Esophagus muscularis mucosa (tissue), 4 donors: ENCODE measurements around the gene MYO10. TPM values are rescaled to one million over a fixed set of nuclear protein-coding genes. Genes with fewer than 3 reads are reported as not detected.

Source experiments
- DNase-seq: peaks from one replicate; pipeline ENCODE4 v3.0.0-alpha.2; 2017; ENCODE audit errors: extremely low spot score
- H3K27ac ChIP-seq, 4 donors: fragments of 200-600 bp; sonication (generic); replicated peaks in 1 of 4; 1 replicate in 3 of 4; 2 replicates in 1 of 4; pipeline ENCODE4 v1.5.1; 2016 to 2019; ENCODE audit warnings: mild to moderate bottlenecking in 1 of 4
- H3K27me3 ChIP-seq, 4 donors: fragments of 200-600 bp; sonication (generic); one replicate each; pipeline versions ENCODE4 v1.5.1 to v1.6.0; 2016 to 2019
- H3K36me3 ChIP-seq, 4 donors: fragments of 200-600 bp; sonication (generic); one replicate each; pipeline ENCODE4 v1.5.1; 2016 to 2019
- H3K4me1 ChIP-seq, 4 donors: fragments of 200-600 bp; sonication (generic); one replicate each; pipeline ENCODE4 v1.5.1; 2016 to 2019
- H3K4me3 ChIP-seq, 4 donors: fragments of 200-600 bp; sonication (generic); 1 replicate in 2 of 4; 2 replicates in 2 of 4; pipeline ENCODE4 v1.5.1; 2016 to 2019; ENCODE audit warnings: mild to moderate bottlenecking in 4 of 4, moderate library complexity in 1 of 4
- H3K9me3 ChIP-seq, 4 donors: fragments of 200-600 bp; sonication (generic); 1 replicate in 3 of 4; 2 replicates in 1 of 4; pipeline ENCODE4 v1.5.1; 2016 to 2019
- EP300 ChIP-seq: sonication (generic); formaldehyde crosslinking; IDR thresholded peaks from one replicate; pipeline ENCODE4 v1.6.1; 2017; ENCODE audit warnings: antibody characterized with exemption
- POLR2A ChIP-seq: fragments of 450-650 bp; IDR thresholded peaks from one replicate; pipeline ENCODE4 v1.6.1; 2017; ENCODE audit warnings: antibody characterized with exemption, moderate library complexity, mild to moderate bottlenecking, low read depth
- POLR2AphosphoS5 ChIP-seq, 2 donors: sonication (generic); formaldehyde crosslinking; IDR thresholded peaks; one replicate each; pipeline ENCODE4 v1.6.1; 2017; ENCODE audit warnings: antibody characterized with exemption in 2 of 2
- WGBS: methylation state at CpG from one replicate; pipeline ENCODE4 v1.1.5; 2018; 5-methylcytosine and 5-hydroxymethylcytosine counted together
- intact Hi-C: fragments of 100-400 bp; cut with DNase I; formaldehyde crosslinking; loops from one replicate; pipeline ENCODE4 v1.15.1; 2023
- total RNA-seq, 4 donors: library from RNA; depleted of rRNA; stranded (reverse); fragments of >200 nt; gene quantifications; one replicate each; pipeline versions ENCODE4 v1.1.0 to v1.2.1, GENCODE V29; 2016
- TF ChIP-seq, protein P1 (sequence below), 3 experiments: fragments of 200-600 bp in 2 of 3; fragments of 450-650 bp in 1 of 3; sonication (generic) in 2 of 3; IDR thresholded peaks; one replicate each; pipeline ENCODE4 v1.5.1; 2017 to 2019; ENCODE audit warnings: antibody characterized with exemption in 3 of 3, mild to moderate bottlenecking in 2 of 3, moderate library complexity in 1 of 3

Gene MYO10
- total RNA-seq, 4 donors from 2014 or later = 7.1 to 9.3 (median 7.8) TPM

DNA sequence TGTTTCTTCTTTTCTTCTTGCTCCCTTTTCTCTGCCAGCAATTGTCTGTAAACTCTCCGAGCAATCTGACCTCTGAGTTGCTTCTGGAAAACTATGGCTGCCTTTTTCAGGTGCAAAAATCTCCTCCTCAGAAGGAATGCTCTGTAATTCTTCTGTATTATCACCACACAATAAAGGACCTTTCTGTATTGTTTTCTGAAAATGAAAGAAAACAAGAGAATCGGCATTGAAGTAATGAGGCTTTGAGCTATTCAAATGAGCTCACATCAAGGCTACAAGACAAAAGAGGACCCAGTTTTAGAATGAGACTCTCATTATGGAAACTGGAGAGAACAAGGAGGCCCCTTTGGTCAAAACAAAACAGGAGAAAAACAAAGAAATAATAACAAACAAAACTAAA, 233.1 kb downstream of the MYO10 start:
- 69% methylated on average over 2 of the region's 2 CpGs for WGBS
- no peak overlapping the region for H3K27ac ChIP-seq
- H3K27me3 ChIP-seq = no peaks in the 10 kb centered on the region
- TF ChIP-seq POLR2AphosphoS5 (IDR thresholded peaks at IDR 0.05) (no peak), POLR2A (no peak), EP300 (no peak)
- TF ChIP-seq, protein P1, sequence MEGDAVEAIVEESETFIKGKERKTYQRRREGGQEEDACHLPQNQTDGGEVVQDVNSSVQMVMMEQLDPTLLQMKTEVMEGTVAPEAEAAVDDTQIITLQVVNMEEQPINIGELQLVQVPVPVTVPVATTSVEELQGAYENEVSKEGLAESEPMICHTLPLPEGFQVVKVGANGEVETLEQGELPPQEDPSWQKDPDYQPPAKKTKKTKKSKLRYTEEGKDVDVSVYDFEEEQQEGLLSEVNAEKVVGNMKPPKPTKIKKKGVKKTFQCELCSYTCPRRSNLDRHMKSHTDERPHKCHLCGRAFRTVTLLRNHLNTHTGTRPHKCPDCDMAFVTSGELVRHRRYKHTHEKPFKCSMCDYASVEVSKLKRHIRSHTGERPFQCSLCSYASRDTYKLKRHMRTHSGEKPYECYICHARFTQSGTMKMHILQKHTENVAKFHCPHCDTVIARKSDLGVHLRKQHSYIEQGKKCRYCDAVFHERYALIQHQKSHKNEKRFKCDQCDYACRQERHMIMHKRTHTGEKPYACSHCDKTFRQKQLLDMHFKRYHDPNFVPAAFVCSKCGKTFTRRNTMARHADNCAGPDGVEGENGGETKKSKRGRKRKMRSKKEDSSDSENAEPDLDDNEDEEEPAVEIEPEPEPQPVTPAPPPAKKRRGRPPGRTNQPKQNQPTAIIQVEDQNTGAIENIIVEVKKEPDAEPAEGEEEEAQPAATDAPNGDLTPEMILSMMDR (IDR thresholded peaks at IDR 0.05) = no peak
- intact Hi-C loops = no loop called here
- peaks cover 0 to 17% (median 5%) of the 10 kb centered on the region in 4 donors for H3K36me3 ChIP-seq
- DNase-seq = no peak
- H3K4me3 ChIP-seq = no peak overlapping the region
- no peaks in the 10 kb centered on the region for H3K9me3 ChIP-seq
- no peaks in the 10 kb centered on the region for H3K4me1 ChIP-seq

DNA sequence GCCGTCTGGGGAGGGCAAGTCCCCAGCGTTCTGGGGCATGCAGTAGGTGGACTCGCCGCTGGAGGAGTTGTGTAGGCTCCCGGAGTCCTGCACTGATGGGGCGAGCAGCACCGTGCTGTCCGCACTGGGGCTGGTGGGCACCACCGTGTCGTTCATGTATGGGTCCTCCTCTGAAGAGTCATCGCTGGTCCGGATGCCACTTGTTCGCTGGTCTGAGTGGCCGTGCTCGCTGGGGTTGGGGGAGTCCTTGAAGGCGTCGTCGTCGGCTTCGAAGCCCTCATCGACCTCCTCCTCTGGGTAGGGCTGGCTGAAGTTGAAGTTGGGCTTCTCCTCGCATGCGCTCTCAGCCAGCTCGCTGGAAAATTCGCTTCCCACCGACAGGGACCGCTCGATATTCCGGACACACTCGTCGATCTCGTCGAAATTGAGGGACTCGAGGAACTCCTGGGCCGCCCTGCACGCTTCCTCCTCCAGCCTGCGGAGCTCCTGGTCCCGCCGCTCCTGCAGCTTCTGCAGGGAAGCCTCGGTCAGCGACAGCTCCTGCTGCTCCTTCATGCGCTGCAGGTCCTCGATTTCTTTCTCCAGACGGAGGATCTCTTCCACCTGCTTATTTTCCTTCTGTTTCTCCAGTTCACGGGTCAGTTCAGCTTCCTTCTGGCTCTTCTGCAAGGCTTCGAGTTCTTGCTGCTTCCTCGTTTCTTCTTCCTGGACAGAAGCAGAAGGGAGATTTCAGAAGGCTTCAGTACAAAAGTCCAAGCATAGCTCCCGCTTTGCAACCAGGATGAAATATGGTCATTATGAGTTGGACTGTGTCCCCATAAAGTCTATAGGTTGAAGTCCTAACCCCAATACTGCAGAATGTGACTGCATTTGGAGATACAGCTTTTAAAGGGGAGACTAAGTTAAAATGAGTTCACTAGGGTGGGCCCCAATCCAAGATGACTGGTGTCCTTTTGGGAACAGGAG, 234.7 kb downstream of the MYO10 start:
- TF ChIP-seq EP300 (no peak), POLR2AphosphoS5 (IDR thresholded peaks at IDR 0.05) (no peak), POLR2A (no peak)
- TF ChIP-seq, protein P1 (IDR thresholded peaks at IDR 0.05) = no peak
- Histone ChIP-seq H3K4me1 (no peaks in the 10 kb centered on the region), H3K9me3 (no peaks in the 10 kb centered on the region), H3K27me3 (no peaks in the 10 kb centered on the region), H3K4me3 (no peak overlapping the region), H3K27ac (no peak overlapping the region), H3K36me3 (peaks cover 0 to 17% (median 5%) of the 10 kb centered on the region in 4 donors)
- intact Hi-C loops = no loop called here
- WGBS = 96% methylated on average over 48 of the region's 48 CpGs
- no peak for DNase-seq

DNA sequence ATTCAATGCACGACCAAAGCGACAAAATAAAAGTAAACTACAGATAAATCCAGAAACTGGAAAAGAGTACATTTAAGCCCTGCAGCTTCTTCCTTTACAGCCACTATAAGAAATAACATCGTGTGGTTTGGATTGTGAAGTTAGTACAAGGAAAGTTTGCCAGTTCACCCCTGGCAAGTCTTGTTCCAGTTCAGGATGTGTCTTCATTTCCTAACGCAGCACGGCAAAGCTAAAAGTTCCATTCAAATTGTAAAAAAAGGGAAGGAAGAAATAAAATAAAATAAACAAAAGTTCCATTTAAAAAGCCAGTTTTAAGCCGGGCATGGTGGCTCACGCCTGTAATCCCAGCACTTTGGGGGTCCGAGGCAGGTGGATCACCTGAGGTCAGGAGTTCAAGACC, 236.0 kb downstream of the MYO10 start:
- no peaks in the 10 kb centered on the region for H3K4me1 ChIP-seq
- 72% methylated on average over 8 of the region's 8 CpGs for WGBS
- H3K27me3 ChIP-seq = no peaks in the 10 kb centered on the region
- H3K36me3 ChIP-seq = peaks cover 0 to 17% (median 5%) of the 10 kb centered on the region in 4 donors
- H3K4me3 ChIP-seq = no peak overlapping the region
- TF ChIP-seq POLR2AphosphoS5 (IDR thresholded peaks at IDR 0.05) (no peak), EP300 (no peak), POLR2A (no peak)
- TF ChIP-seq, protein P1 (IDR thresholded peaks at IDR 0.05) = no peak
- no peak overlapping the region for H3K27ac ChIP-seq
- no peak for DNase-seq
- intact Hi-C loops = no loop called here
- no peaks in the 10 kb centered on the region for H3K9me3 ChIP-seq

DNA sequence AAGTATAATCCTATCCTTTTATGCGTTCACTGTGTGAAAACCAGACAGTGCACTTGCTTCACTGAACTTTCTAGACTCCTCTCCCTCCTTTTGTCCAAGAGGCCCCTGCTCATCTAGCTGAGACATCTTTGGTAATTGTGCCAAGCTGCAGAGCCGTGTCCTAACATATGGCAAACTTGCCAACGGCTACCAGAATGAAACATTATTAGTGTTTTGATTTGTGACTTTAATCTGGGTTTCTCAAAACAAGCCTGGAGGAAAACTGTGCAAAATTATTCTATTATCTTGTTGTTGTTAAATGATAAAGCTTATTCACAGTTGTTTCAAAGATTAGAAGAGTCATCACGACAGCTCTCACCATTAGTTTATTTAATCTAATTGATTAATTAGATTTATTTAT, 240.3 kb downstream of the MYO10 start:
- 60% methylated on average over 4 of the region's 4 CpGs for WGBS
- Histone ChIP-seq H3K4me3 (no peak overlapping the region), H3K27me3 (no peaks in the 10 kb centered on the region), H3K9me3 (no peaks in the 10 kb centered on the region), H3K36me3 (peaks cover 0 to 8% (median 4%) of the 10 kb centered on the region in 4 donors), H3K4me1 (no peaks in the 10 kb centered on the region), H3K27ac (no peak overlapping the region)
- no peak for DNase-seq
- TF ChIP-seq POLR2AphosphoS5 (IDR thresholded peaks at IDR 0.05) (no peak), POLR2A (no peak), EP300 (no peak)
- TF ChIP-seq, protein P1 (IDR thresholded peaks at IDR 0.05) = no peak
- intact Hi-C loops = no loop called here
